ENCODE results near the gene WDR38.
"Not testable (repeated sequence)": the region's sequence is repeated elsewhere in the genome, so short reads cannot be mapped to it uniquely, and the experiment has no call there.

WDR38 gene

GRCh38 chr9:124835026-124835557, 18.2 kb upstream of the WDR38 start:
- peak; percentile 82 for DNase-seq

GRCh38 chr9:124838132-124838531, 15.1 kb upstream of the WDR38 start:
- not testable (repeated sequence) for DNase-seq

- DNase-seq: not testable (repeated sequence)
These were observed 14.5 kb upstream of the WDR38 start for GRCh38 chr9:124838567-124839275.

GRCh38 chr9:124839612-124840299, 13.5 kb upstream of the WDR38 start:
- no peak for DNase-seq

GRCh38 chr9:124840300-124840833, 12.9 kb upstream of the WDR38 start:
- DNase-seq: no peak

- no peak for DNase-seq
These were observed 12.0 kb upstream of the WDR38 start for GRCh38 chr9:124841075-124841821.

GRCh38 chr9:124843456-124844034, 9.7 kb upstream of the WDR38 start:
- DNase-seq: no peak

GRCh38 chr9:124844291-124844690, 9.0 kb upstream of the WDR38 start:
- DNase-seq: no peak

- DNase-seq: not testable (repeated sequence)
These were observed 6.8 kb upstream of the WDR38 start for GRCh38 chr9:124846467-124846866.

- DNase-seq: no peak
These were observed 6.3 kb upstream of the WDR38 start for GRCh38 chr9:124846969-124847368.

GRCh38 chr9:124849801-124850200, 3.5 kb upstream of the WDR38 start:
- no peak for DNase-seq

GRCh38 chr9:124852121-124852828, 985 bp upstream of the WDR38 start:
- no peak for DNase-seq

- no peak for DNase-seq
These were observed 414 bp downstream of the WDR38 start for GRCh38 chr9:124853605-124854143.

GRCh38 chr9:124854161-124854560, 901 bp downstream of the WDR38 start:
- DNase-seq: no peak

- DNase-seq: no peak
These were observed 1.6 kb downstream of the WDR38 start for GRCh38 chr9:124854822-124855221.

GRCh38 chr9:124855566-124855943, 2.3 kb downstream of the WDR38 start:
- no peak for DNase-seq

- DNase-seq: no peak
These were observed 2.9 kb downstream of the WDR38 start for GRCh38 chr9:124855944-124856765.

- DNase-seq: no peak
These were observed 4.4 kb downstream of the WDR38 start for GRCh38 chr9:124857533-124858162.

- DNase-seq: no peak
These were observed 5.2 kb downstream of the WDR38 start for GRCh38 chr9:124858330-124859046.
